HUDEP-2 (cell line): ENCODE results near the gene CERS4.
"Not testable (repeated sequence)": the region's sequence is repeated elsewhere in the genome, so short reads cannot be mapped to it uniquely, and the experiment has no call there.

Experiments
- DNase-seq, 76 experiments: peaks; one replicate each; lab custom pipeline; 2025; ENCODE audit not compliant: unreplicated experiment in 76 of 76; lab: John Stamatoyannopoulos, UW

CERS4 gene

DNA sequence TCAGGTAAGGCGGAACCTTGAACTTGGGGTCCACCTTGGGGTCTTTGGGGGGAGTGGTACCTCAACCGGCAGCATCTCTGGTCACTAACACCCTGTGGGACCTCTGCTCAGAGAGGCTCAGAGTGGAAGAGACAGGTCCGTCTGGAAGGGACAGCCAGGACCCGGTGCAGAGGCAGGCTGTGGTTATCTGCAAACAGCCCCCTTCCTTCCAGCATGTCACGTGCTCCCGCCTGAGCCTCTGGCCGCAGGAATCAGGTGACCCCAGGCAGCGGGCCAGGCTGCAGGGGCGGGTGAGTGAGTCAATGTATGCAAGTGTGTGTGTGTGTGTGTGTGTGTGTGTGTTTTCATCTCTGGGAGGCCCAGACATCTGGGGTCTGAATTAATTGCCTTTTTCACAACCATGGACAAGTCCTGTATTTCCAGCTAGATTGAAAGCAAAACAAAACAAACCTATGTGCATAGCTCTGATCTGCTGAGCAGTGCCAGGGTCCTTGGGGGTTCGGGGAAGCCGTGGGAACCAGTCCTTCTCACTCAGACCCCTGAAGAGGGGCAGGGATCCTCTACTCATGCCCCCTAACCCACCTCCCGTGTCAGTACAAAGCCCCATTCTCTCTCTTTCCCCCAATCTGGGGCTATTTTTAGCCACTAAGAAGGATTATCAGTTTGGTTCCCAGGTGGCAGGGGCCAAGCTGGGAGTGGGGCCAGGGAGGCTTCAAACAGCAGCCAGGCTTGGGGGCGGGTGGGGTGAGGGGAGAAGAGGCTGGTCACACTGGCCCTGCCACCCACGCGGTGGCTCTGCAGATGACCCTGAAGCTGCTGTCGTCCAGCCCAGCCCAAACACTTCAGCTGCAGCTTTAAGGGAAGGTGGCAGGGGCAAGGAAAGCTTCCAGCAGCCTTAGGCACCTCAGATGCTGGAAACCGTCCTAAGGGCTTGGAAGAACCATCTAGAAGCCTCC lies 31.4 kb downstream of the CERS4 start:
- DNase-seq, result peak in 75 of 76 experiments; percentile 47 to 99 (median 96)

DNA sequence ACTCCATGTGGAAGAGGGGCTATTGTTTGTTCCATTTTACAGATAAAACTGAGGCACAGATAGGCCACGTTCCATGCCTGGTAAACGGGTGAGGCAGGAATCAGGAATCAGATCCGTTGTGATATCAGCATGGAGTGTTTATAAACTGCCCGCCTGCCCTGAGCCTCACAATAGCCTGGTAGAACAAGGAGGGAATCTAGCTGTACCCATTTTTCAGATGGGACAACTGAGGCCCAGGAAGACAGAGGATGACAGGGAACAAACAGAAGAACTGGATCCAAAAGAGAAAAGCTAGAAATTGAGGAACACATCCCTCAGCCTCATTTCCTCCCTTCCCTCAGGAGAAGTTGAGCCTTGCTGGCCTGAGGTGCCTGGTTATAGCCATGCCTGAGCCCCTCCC lies 32.5 kb downstream of the CERS4 start:
- no peak for DNase-seq

DNA sequence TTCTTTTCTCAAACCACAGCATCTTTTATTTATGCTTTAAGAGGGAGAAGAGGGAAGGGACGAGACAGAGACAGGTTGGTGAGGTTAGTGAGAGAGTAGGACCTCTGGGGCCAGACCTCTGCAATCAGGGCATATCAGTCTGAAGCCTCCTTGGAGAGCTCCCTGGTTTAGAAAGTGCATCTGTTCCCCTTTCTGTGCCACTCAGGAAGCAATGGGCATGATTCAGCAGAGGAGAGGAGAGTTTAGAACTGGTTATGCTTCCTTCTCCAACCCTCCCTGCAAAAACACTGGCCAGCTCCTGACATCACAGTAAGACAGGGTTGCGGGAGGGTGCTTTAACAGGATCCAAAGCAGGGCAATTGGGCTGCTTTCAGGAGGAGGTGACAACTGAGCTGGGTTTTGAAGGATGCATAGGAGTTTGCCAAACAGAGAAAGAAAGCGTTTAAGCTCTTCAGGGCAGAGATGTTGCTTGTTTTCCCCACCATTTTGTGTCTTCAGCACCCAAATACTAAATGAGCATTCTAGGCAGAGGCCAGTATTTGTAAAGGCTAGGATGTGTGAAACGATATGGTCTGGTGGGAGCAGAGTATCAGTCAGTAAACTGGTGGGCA lies 33.1 kb downstream of the CERS4 start:
- no peak for DNase-seq

DNA sequence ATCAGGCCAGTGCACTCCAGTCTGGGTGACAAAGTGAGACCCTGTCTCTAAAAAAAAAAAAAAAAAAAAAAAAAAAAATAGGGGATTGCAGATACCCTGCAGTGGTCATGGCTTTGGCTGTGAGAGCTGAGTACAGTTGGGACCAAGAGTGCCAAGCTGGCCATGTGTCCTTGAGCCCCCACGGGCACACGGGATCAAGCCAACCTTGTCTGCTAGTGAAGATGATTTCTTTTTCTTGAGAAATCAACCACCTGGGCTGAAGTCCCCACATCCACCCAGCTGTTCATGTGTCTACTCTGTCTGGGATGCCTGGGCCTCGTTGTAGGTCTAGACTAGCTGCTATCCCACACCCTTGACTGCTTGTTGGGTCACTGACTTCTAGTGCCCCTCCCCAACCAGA lies 34.0 kb downstream of the CERS4 start:
- no peak for DNase-seq

DNA sequence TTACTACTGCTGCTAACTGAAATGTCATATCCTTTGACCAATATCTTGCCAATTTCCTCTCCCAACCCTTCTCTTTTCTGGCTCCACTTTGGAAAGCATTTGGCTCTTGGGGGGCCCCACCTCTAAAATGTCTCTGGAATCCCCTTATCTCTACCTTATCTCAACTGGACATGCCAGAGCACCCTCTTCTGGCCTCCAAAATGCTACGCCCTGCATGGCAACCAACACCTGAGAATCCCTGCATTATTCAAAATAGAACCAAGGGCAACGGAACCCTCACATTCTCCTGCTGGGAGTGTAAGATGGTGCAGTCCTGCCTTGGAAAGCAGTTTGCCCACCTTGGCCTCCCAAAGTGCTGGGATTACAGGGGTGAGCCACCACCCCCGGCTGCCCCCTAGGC lies 35.3 kb downstream of the CERS4 start:
- DNase-seq, result no peak

DNA sequence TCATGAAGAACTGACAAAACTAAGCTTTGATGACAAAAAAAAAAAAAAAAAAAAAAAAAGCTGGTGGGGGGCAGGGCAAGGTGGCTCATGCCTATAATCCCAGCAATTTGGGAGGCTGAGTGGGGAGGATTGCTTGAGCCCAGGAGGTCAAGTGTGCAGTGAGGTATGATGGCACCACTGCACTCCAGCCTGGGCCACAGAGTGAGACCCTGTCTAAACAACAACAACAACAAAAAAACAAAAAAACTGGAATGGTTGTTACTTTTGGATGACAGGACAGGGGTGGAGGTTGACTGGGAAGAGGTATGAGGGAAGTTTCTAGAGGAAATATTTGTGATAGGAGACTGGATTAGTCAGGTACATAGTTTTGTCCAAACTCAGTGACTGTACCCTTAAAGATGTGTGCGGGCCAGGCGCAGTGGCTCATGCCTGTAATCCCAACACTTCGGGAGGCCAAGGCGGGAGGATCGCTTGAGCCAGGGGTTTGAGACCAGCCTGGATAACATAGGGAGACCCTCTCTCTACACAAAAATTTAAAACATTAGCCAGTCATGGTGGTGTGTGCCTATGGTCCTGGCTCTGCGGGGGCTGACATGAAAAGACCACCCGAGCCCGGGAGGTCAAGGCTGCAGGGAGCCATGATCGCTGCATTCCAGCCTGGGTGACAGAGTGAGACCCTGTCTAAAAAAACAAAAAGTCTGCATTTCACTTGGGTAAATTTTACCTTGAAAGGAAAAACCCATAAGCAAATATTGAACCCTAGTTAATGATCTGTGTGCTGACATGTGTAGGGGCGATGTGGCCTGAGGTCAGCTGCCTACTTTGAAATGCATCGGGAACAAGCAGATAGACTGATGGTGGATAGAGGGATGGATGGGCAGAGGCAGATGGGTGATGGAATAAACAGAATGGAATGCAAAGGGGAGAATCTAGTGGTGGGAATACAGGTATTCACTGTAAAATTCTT lies 37.0 kb downstream of the CERS4 start:
- no peak for DNase-seq

DNA sequence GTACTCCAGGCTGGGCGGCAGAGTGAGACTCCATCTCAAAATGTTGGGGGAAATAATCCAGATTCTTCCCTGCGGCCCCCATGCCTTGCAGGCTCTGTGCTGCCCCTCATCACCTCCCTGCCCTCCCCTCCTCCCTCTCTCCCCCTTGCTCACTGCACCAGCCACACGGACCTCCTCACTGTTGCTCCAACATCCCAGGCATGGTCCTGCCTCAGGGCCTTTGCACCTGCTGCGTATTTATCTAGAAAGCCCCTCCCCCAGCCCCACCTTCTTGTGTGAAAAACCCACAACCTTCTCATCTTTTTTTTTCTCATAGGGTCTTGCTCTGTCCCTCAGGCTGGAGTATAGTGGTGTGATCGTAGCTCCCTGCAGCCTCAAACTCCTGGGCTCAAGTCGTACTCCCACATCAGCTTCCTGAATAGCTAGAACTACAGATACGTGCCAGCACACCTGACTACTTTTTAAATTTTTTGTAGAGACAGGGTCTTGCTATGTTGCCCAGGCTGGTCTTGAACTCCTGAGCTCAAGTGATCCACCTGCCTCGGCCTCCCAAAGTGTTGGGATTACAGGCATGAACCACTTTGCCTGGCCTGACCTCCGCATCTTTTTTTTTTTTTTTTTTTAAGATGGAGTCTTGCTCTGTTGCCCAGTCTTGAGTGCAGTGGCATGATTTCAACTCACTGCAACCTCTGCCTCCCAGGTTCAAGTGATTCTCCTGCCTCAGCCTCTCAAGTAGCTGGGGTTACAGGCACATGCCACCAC lies 38.1 kb downstream of the CERS4 start:
- not testable (repeated sequence) for DNase-seq

DNA sequence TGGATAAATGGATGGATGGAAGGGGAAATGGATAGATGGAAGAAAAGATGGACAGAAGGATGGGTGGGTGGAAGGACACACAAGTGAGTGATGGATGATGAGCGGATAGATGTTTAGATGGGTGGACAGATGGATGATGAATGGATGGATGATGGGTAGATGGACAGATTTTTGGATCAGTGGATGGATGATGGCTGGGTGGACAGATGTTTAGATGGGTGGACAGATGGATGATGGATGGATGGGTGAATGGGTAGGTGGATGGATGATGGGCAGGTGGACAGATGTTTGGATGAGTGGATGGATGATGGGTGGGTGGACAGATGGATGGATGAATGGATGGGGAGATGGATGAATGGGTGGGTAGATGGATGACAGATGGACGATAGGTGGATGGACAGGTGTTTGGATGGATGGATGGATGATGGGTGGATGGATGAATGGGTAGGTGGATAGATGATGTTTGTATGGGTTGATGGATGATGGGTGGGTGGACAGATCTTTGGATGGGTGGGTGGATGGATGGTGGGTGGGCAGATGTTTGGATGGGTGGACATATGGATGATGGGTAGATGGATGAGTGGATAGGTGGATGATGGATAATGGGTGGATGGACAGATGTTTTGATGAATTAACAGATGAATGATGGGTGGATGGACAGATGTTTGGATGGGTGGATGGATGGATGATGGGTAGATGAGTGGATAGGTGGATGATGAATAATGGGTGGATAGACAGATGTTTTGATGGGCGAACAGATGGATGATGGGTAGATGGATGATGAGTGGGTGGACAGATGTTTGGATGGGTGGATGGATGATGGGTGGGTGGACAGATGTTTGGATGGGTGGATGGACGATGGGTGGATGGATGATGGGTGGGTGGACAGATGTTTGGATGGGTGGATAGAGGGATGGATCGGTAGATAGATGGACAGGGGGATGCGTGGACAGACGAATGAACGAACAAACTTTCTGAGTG lies 39.5 kb downstream of the CERS4 start:
- DNase-seq, result no peak

DNA sequence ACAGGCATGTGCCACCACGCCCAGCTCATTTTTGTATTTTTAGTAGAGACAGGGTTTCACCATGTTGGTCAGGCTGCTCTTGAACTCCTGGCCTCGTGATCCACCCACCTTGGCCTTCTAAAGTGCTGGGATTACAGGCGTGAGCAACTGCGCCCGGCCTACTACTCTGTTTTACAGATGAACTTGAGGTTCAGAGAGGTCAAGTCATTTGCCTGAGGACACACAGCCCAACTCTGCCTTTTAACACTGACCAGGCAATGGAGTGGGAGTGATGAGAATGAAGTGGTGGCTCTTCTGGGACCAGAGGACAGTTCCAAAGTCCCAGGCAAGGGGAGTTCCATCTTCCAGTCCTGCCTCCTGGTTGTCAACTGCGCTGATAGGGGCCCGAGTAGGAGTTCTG lies 41.4 kb downstream of the CERS4 start:
- no peak for DNase-seq

DNA sequence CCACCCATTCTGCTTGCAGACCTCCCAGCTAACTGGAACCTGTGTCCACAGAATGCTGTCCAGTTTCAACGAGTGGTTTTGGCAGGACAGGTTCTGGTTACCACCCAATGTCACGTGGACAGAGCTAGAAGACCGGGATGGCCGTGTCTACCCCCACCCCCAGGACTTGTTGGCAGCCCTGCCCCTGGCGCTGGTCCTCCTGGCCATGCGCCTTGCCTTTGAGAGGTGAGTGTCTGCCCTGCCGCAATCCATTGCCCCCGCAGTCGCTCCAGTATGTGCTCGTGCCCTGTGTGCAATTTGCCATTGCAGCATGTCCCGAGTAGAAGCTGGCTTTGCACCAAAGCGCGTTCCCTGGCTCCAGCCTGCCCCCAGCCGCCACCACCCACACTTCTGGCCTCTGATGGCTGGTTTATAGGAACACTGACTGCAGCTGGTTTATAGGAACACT lies 41.9 kb downstream of the CERS4 start:
- DNase-seq, result no peak

DNA sequence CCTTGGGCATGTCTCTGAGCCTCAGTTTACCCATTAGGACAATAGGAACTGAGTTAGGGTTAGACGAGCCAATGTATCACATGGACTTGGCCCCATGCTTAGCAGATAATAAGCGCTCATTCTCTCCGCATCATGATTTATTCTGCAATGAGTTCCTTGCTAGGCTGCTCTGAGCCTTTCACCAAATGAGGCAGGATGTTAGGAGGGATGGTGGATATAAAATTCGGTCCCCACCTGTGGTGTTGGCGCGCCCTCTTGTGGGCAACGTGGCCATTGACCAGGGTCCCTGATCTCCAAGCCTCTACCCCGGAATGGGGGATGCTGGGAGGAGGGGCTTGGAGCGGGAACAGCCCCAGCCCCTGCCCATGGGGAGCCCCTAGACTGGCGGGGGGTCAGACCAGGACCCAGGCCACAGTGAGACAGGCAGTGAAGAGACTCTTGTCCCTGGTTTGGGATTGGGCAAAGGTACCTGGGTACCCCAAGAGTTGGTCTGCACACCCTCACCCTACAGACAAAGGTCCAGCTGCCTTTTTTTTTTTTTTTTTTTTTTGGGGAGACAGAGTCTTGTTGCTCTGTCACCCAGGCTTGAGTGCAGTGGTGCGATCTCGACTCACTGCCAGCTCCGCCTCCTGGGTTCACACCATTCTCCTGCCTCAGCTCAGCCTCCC lies 43.9 kb downstream of the CERS4 start:
- DNase-seq, result peak in 72 of 76 experiments; percentile 16 to 90 (median 71)

DNA sequence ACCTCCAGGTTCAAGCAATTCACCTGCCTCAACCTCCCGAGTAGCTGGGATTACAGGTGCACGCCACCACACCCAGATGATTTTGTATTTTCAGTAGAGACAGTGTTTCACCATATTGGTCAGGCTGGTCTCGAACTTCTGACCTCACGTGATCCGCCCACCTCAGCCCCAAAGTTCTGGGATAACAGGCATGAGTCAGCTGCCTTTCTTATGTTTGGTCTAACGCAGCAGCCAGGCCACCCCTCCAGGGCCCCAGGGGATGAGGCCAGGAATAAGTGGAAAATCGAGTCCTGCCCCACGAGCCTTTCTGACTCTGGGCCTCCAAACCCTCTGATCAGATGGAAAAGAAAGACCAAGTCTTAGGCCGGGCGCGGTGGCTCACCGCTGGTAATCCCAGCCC lies 44.5 kb downstream of the CERS4 start:
- DNase-seq, result no peak

DNA sequence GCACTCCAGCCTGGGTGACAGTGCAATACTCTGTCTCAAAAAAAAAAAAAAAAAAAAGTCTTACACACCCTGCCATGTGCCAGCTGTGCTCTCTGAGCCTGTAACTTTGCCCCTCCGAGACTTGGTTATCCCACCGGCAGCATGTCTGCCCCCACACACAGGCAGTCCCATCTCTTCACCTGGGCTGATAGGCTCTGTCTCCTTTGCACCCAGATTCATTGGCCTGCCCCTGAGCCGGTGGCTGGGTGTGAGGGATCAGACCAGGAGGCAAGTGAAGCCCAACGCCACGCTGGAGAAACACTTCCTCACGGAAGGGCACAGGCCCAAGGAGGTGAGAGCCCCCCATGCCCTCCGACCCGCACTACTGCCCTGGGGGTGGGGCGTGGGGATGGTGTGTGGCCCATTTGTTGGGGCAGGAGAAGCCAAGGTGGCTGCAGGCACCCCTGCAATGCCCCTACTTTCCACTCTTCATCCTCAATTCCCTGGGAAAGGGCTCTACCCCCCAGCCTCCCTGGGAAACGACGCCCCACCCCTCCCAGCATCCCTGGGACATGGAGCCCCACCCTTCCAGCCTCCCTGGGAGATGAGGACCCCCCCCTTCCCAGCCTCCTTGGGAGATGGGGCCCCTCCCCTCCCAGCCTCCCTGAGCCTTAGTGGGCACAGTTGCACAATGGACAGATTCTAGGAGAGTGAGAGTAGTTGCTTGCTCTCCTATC lies 45.3 kb downstream of the CERS4 start:
- DNase-seq, result no peak

DNA sequence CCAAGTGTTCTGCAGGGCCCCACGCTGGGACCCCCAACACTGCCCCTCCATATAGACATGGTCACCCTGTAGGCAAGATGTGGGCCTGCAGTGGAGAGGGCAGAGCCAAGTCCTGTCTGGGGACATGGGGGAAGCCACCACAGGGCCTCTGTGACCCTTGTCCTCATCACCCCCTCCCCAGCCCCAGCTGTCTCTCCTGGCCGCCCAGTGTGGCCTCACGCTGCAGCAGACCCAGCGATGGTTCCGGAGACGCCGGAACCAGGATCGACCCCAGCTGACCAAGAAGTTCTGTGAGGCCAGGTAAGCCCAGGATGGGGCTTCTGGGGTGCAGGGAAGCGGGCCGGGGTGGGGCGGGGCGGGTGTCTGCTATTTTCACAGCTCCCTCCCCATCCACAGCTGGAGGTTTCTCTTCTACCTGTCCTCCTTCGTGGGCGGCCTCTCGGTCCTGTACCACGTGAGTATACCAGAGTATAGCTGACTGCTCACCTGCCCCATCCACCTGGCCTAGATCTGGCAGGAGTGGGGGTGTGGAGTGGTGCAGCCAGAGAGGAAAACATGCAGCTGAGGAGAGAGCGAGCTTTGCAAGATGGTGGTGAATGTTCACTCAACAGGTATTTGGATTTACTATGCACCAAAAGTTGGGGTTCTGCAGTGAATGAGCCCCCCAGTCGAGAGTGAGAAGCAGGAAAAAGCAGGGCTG lies 46.4 kb downstream of the CERS4 start:
- DNase-seq, result no peak

DNA sequence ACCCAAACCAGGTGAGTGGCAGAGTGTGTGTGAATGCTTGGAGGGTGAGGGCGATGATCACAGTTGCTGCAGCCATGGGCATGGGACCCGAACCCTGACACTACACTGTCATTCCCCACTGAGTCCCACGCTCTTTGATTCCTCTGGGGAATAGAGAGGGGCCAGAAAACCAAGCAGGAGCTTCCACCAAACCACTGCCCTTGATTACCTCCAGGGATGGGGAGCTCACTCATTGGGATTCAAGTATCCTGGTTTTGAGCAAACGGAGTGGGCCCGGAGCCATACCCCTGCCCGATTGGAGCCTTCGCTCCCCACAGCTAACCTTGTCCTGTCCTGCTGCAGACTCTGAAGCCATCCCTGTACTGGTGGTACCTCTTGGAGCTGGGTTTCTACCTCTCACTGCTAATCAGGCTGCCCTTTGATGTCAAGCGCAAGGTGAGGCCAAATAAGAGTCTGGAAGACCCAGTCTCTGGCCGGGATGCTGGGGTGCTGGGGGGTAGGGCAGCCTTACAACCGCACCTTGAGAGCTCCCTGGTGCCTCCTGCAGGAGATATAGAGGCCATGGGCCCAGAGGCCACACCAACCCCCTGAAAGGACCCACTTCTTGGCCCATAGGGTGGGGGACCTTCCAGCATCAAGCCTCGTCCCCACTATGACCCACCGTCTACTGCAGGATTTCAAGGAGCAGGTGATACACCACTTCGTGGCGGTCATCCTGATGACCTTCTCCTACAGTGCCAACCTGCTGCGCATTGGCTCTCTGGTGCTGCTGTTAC lies 47.3 kb downstream of the CERS4 start:
- no peak for DNase-seq

DNA sequence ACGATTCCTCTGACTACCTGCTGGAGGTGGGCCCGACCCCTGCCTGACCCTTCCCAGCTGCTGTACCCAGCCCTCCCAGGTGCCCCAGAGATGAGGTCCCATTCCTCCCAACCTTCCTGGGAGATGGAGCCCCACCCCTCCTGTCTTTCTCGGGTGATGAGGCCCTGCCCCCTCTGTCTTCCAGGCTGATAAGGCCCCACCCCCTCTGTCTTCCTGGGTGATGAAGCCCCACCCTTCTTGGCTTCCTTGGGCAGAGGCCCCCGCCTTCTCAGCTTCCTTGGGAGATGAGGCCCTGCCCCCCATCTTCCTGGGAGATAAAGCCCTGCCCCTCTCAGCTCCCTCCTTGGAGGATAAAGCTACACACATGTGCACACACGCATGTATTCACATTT lies 47.9 kb downstream of the CERS4 start:
- DNase-seq, result peak in 37 of 76 experiments; percentile 12 to 63 (median 41)
